NB4 (cell line): Measurements from ENCODE around the gene HIF1AN.

Source experiments
- DNase-seq: peaks from one replicate; pipeline ENCODE4 v3.0.0; 2010; ENCODE audit warnings: low read depth
- H3K4me3 ChIP-seq: one replicate; pipeline ENCODE4 v1.5.1; 2011; ENCODE audit warnings: mild to moderate bottlenecking, low read depth, low read length, moderate library complexity
- MYC ChIP-seq: IDR thresholded peaks from 2 replicates; pipeline ENCODE4 v1.6.1; 2011; ENCODE audit warnings: low read depth, low read length
- POLR2A ChIP-seq: IDR thresholded peaks from 2 replicates; pipeline ENCODE4 v1.6.1; 2011; ENCODE audit warnings: mild to moderate bottlenecking; ENCODE audit not compliant: insufficient read length; ENCODE audit errors: extremely low read depth
- TF ChIP-seq, protein P1 (sequence below): IDR thresholded peaks from 2 replicates; pipeline ENCODE4 v1.6.1; 2011; ENCODE audit warnings: low read depth, low read length
- TF ChIP-seq, protein P2 (sequence below): IDR thresholded peaks from one replicate; pipeline ENCODE4 v1.5.1; 2012; ENCODE audit warnings: low read depth, low read length

The HIF1AN gene

DNA sequence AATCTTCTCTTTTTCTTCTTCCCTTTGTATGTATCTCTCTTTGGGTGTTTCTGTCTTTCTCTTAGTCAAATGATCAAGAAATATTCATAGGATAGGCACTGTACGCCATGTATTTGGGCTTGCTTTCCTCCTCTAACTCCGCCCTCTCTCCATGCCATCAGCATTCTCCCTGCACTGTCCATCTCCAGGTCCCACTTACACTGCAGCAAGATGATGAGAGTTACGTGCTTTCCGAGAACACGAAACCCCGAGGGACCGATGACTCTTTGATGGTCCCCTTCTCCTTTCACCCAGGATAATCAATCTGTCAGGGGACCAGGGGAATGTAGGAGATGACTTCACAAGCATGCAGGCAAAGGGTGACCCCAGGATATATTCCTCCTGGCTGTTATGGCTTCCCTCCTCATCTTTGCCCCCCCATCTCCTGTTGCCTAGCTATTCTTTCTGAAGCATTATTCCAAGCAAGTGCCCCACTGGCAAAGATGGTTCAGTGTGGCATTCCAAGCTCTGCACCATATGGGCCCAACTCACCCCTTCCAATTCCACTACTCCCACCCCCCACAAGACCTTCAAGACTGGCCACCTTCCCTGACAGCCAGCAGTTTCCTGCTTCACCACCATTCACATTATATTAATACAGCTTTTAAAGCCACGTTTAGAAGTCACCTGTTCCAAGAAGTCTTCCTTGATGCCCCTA lies 40.0 kb downstream of the HIF1AN start:
- TF ChIP-seq, protein P1, sequence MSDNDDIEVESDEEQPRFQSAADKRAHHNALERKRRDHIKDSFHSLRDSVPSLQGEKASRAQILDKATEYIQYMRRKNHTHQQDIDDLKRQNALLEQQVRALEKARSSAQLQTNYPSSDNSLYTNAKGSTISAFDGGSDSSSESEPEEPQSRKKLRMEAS, result no peak
- TF ChIP-seq POLR2A (no peak), MYC (no peak)
- TF ChIP-seq, protein P2, sequence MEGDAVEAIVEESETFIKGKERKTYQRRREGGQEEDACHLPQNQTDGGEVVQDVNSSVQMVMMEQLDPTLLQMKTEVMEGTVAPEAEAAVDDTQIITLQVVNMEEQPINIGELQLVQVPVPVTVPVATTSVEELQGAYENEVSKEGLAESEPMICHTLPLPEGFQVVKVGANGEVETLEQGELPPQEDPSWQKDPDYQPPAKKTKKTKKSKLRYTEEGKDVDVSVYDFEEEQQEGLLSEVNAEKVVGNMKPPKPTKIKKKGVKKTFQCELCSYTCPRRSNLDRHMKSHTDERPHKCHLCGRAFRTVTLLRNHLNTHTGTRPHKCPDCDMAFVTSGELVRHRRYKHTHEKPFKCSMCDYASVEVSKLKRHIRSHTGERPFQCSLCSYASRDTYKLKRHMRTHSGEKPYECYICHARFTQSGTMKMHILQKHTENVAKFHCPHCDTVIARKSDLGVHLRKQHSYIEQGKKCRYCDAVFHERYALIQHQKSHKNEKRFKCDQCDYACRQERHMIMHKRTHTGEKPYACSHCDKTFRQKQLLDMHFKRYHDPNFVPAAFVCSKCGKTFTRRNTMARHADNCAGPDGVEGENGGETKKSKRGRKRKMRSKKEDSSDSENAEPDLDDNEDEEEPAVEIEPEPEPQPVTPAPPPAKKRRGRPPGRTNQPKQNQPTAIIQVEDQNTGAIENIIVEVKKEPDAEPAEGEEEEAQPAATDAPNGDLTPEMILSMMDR, result no peak
- no peak for DNase-seq
- no peak overlapping the region for H3K4me3 ChIP-seq

DNA sequence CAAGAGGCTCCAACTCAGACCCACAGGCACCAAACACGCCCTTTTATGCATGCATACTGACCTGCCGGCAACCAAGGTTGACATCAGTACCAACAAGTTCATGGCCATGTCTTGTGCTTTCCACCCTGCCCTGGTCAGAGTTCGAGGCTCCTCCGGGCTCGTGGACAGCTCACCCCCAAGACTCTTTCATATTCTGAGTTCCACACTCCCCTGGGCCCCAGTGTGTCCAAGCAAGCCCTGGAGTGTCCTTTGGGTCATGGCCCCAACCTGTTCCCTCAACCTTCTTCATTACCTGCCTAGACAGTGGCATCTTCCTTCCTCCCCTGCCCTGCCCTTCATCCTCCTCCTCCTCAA lies 40.5 kb downstream of the HIF1AN start:
- no peak for DNase-seq
- no peak overlapping the region for H3K4me3 ChIP-seq
- TF ChIP-seq, protein P1, result no peak
- no peak for TF ChIP-seq MYC
- TF ChIP-seq, protein P2, result no peak
- no peak for TF ChIP-seq POLR2A

DNA sequence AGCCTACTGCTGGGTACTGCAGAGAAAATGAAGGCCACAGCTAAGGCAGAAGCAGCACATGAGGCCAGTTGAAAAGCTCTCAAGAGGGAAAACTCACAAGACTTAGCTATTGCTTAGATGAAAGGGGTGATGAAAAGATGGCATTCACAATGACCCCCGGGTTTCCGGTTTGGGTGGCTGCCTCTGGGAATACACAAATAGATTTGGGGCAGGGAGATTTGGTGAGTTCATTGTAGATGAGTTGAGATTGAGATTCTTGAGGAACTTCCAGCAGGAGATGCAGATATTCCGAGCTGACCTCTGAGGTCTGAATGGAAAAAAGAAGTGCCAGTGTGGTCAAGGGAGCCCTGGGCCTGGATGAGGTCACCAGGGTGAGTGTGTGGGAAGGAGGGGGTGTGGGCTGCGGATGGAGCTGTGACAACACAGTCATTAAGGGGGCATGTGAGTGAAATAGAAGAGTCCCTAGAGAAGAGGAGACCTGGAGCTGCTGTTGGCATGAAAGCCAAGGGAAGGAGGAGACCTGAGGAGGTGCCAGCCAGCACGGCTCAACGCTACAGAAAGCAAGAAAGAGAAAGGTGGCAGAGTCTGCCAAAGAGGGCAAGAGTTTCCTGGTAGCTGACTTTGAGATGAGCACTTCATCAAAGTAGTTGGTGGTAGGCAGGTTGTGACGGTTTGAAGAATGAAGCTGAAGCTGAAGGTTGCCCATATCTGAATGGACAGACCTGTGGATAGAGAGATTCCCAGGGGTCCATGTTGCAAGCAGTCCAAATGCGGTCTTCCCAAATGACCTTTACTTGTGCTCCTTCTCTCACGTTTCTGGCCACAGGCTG lies 43.7 kb downstream of the HIF1AN start:
- no peak overlapping the region for H3K4me3 ChIP-seq
- TF ChIP-seq, protein P2, result no peak
- TF ChIP-seq POLR2A (no peak), MYC (no peak)
- TF ChIP-seq, protein P1, result no peak
- DNase-seq, result no peak

DNA sequence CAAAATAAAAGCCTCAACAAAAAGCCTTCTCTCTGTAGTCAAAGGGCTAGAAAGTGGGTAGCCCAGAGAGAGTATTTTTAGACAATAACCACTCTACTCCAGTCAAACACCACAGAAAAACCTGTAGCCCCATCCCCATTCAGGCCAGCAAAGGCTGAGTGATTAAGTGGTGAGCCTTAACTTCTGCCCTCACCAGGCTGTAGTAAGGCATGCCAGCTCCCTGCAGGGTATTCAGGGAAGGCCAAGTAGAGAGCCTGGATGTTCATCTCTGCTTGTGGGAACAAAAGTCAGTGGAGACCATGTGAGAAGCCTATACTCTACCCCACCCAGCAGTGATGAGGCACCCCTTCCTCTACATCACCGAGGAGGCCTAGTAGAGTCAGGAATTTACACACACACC lies 51.2 kb downstream of the HIF1AN start:
- H3K4me3 ChIP-seq, result no peak overlapping the region
- DNase-seq, result no peak
- TF ChIP-seq MYC, result no peak
- TF ChIP-seq POLR2A, result no peak
- TF ChIP-seq, protein P1, result no peak

DNA sequence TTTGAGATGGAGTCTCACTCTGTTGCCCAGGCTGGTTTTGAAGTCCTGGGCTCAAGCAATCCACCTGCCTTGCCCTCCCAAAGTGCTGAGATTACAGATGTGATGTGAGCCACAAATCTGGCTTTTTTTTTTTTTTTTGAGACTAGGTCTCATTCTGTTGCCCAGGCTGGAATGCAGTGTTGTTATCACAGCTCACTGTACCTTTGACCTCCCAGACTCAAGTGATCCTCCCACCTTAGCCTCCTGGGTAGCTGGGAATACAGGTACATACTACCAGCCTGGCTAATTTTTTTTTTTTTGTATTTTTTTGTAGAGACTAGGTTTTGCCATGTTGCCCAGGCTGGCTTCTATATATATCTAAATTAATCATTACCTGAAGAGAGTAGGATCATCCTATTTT lies 62.4 kb downstream of the HIF1AN start:
- TF ChIP-seq POLR2A (no peak), MYC (no peak)
- TF ChIP-seq, protein P1, result no peak
- TF ChIP-seq, protein P2, result no peak

DNA sequence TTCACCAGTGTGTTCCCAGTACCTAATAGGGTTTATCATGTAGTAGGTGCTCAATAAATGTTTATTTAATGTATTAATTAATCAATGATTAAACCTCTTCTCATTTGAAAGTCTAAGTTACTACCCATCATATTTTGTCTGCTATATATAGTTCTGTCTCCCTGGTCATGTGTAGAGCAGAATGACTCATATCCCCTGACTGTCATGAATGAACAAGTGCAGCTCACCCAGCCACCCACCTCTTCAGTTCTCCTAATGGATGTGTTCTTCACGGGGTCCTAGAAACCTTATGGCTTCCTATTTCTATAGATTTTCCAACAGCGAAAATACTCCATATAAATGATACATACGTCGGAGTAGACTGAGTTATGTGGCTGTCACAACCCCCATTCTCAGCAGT lies 64.5 kb downstream of the HIF1AN start:
- TF ChIP-seq, protein P1, result no peak
- TF ChIP-seq POLR2A (no peak), MYC (no peak)
- TF ChIP-seq, protein P2, result no peak
- H3K4me3 ChIP-seq, result no peak overlapping the region
- DNase-seq, result no peak

More for the DNA sequence above, 62.4 kb downstream of the HIF1AN start:
- DNase-seq, result no peak
- H3K4me3 ChIP-seq, result no peak overlapping the region
